HL-60 (cell line): ENCODE results near the gene CD151.

Experiments used
- DNase-seq, 2 experiments: peaks; one replicate each; pipeline ENCODE4 v3.0.0-alpha.2; 2010 to 2020; ENCODE audit warnings: low read depth in 1 of 2, low spot score in 1 of 2
- H3K27ac ChIP-seq: fragments of 250-450 bp; sonication (Bioruptor Pico); replicated peaks from 2 replicates; pipeline ENCODE4 v1.5.1; 2020; ENCODE audit warnings: mild to moderate bottlenecking, moderate library complexity
- H3K27me3 ChIP-seq: fragments of 250-450 bp; sonication (Bioruptor Pico); 2 replicates; pipeline ENCODE4 v1.5.1; 2021; ENCODE audit warnings: mild to moderate bottlenecking, moderate library complexity; ENCODE audit not compliant: insufficient read depth, poor library complexity, severe bottlenecking
- H3K4me3 ChIP-seq: replicated peaks from 2 replicates; pipeline ENCODE4 v1.5.1; 2011; ENCODE audit warnings: mild to moderate bottlenecking, control low read depth, low read length; ENCODE audit not compliant: insufficient read depth
- CTCF ChIP-seq: IDR thresholded peaks from one replicate; pipeline ENCODE4 v1.5.1; 2011; ENCODE audit warnings: low read length, control low read depth, inconsistent platforms; ENCODE audit not compliant: insufficient read depth
- GABPA ChIP-seq: IDR thresholded peaks from 2 replicates; pipeline ENCODE4 v1.6.1; 2012; ENCODE audit warnings: low read depth
- POLR2AphosphoS5 ChIP-seq: IDR thresholded peaks from 2 replicates; pipeline ENCODE4 v1.6.1; 2012; ENCODE audit warnings: low read depth
- REST ChIP-seq: IDR thresholded peaks from 2 replicates; pipeline ENCODE4 v1.6.1; 2012; ENCODE audit warnings: low read depth; ENCODE audit not compliant: insufficient replicate concordance
- SPI1 ChIP-seq: IDR thresholded peaks from 2 replicates; pipeline ENCODE4 v1.6.1; 2012; ENCODE audit warnings: low read depth, mild to moderate bottlenecking, borderline replicate concordance

The CD151 gene

GRCh38 chr11:868394-868793, 35.6 kb downstream of the CD151 start:
- Histone ChIP-seq H3K27me3 (no peaks in the 10 kb centered on the region), H3K4me3 (no peak overlapping the region), H3K27ac (no peak overlapping the region)
- DNase-seq = no peak
- TF ChIP-seq SPI1 (no peak), GABPA (no peak), POLR2AphosphoS5 (no peak), CTCF (no peak), REST (no peak)

- peak; percentile 49 for TF ChIP-seq POLR2AphosphoS5
- no peak for TF ChIP-seq CTCF
These were observed 36.0 kb downstream of the CD151 start for GRCh38 chr11:868802-869201.

GRCh38 chr11:869399-870126, 36.8 kb downstream of the CD151 start:
- Histone ChIP-seq H3K27ac (no peak overlapping the region), H3K4me3 (no peak overlapping the region), H3K27me3 (no peaks in the 10 kb centered on the region)
- TF ChIP-seq CTCF = no peak
- 0 out of 2 replicates have a peak, but pooled peaks have one; percentile 14 for TF ChIP-seq POLR2AphosphoS5
- no peak for TF ChIP-seq REST
- no peak for TF ChIP-seq GABPA
- no peak for TF ChIP-seq SPI1
- DNase-seq = no peak

More at GRCh38 chr11:868802-869201, 36.0 kb downstream of the CD151 start:
- no peak for DNase-seq
- Histone ChIP-seq H3K4me3 (no peak overlapping the region), H3K27me3 (no peaks in the 10 kb centered on the region), H3K27ac (no peak overlapping the region)

- no peak overlapping the region for H3K4me3 ChIP-seq
- no peaks in the 10 kb centered on the region for H3K27me3 ChIP-seq
- no peak overlapping the region for H3K27ac ChIP-seq
- TF ChIP-seq GABPA (no peak), REST (no peak), POLR2AphosphoS5 (no peak), SPI1 (no peak), CTCF (no peak)
- DNase-seq = no peak
These were observed 37.3 kb downstream of the CD151 start for GRCh38 chr11:870127-870413.
